Stomach (tissue), 9 donors: ENCODE results near the gene C2orf78. TPM values are rescaled to one million over a fixed set of nuclear protein-coding genes. Genes with fewer than 3 reads are reported as not detected.

ENCODE experiments used
- DNase-seq, 2 donors: peaks; one replicate each; pipeline versions ENCODE4 v3.0.0 to v3.0.0-alpha.2; 2013 to 2019
- H3K27ac ChIP-seq, 5 donors: fragments of 200-600 bp in 4 of 5; sonication (generic) in 4 of 5; one replicate each; pipeline ENCODE4 v1.5.1; 2013 to 2019; ENCODE audit warnings: mild to moderate bottlenecking in 1 of 5, moderate library complexity in 1 of 5
- H3K27me3 ChIP-seq, 3 donors: fragments of 200-600 bp; sonication (generic); one replicate each; pipeline ENCODE4 v1.5.1; 2017 to 2019; ENCODE audit warnings: mixed run types in 1 of 3
- H3K36me3 ChIP-seq, 4 donors: fragments of 200-600 bp; sonication (generic); 1 replicate in 3 of 4; 2 replicates in 1 of 4; pipeline ENCODE4 v1.5.1; 2016 to 2019
- H3K4me1 ChIP-seq, 4 donors: fragments of 200-600 bp; sonication (generic); one replicate each; pipeline ENCODE4 v1.5.1; 2016 to 2019
- H3K4me3 ChIP-seq, 4 donors: fragments of 200-600 bp; sonication (generic) in 3 of 4; one replicate each; pipeline ENCODE4 v1.5.1; 2016 to 2019; ENCODE audit warnings: mild to moderate bottlenecking in 1 of 4
- H3K9me3 ChIP-seq, 4 donors: fragments of 200-600 bp; sonication (generic); one replicate each; pipeline ENCODE4 v1.5.1; 2016 to 2019
- CTCF ChIP-seq, 7 experiments: fragments of 450-650 bp in 4 of 7; fragments of 200-600 bp in 3 of 7; sonication (generic) in 3 of 7; IDR thresholded peaks; one replicate each; pipeline ENCODE4 v1.5.1; 2016 to 2019; ENCODE audit warnings: antibody characterized with exemption in 7 of 7, control low read depth in 2 of 7, mild to moderate bottlenecking in 1 of 7
- EP300 ChIP-seq: sonication (generic); formaldehyde crosslinking; IDR thresholded peaks from one replicate; pipeline ENCODE4 v1.6.1; 2017; ENCODE audit warnings: antibody characterized with exemption
- POLR2A ChIP-seq, 4 donors: fragments of 450-650 bp; IDR thresholded peaks; one replicate each; pipeline ENCODE4 v1.6.1; 2016; ENCODE audit warnings: antibody characterized with exemption in 4 of 4, control low read depth in 2 of 4, mild to moderate bottlenecking in 1 of 4, moderate library complexity in 1 of 4
- POLR2AphosphoS5 ChIP-seq, 3 donors: sonication (generic); formaldehyde crosslinking; IDR thresholded peaks; one replicate each; pipeline ENCODE4 v1.6.1; 2016; ENCODE audit warnings: antibody characterized with exemption in 3 of 3
- WGBS, 5 donors: extraction: QIAGEN DNeasy Blood & Tissue Kit in 3 of 5; methylation state at CpG; one replicate each; pipeline versions ENCODE4 v1.1.5 to v1.1.7; 2013 to 2018; 5-methylcytosine and 5-hydroxymethylcytosine counted together
- intact Hi-C: fragments of 100-400 bp; cut with DNase I; formaldehyde crosslinking; loops from one replicate; pipeline ENCODE4 v1.15.1; 2023; ENCODE audit warnings: low total_unique reads
- polyA plus RNA-seq, 3 donors: library from polyadenylated mRNA; stranded (reverse); fragments of 200-250 nt; gene quantifications; one replicate each; pipeline ENCODE4 v1.2.3, GENCODE V29; 2013
- total RNA-seq, 5 donors: library from RNA; depleted of rRNA; stranded (reverse); fragments of >200 nt; gene quantifications; one replicate each; pipeline versions ENCODE4 v1.1.0 to v1.2.3, GENCODE V29; 2014 to 2016
- donor health status: healthy with polysubstance abuse.
- donor health status: Bipolar disorder and iron deficiency.
- donor health status: healthy.

Gene C2orf78
- total and polyA plus RNA-seq, 8 donors: not detected

GRCh38 chr2:73850009-73850408 is 66.0 kb downstream of the C2orf78 start:
- H3K36me3 ChIP-seq: peaks cover 69 to 100% (median 100%) of the 10 kb centered on the region in 4 donors
- whole genome bisulfite sequencing, 5 donors: 81 to 92% (median 90%) methylated on average over 2 of the region's 2 CpGs

GRCh38 chr2:73851274-73851673 is 67.3 kb downstream of the C2orf78 start:
- peak; percentile 27 to 60 for DNase-seq
- Histone ChIP-seq H3K4me3 (no peak overlapping the region), H3K27ac (peak overlapping the region in 2 of 5 donors; percentile 14 to 60), H3K36me3 (peaks cover 64 to 100% (median 100%) of the 10 kb centered on the region in 4 donors), H3K27me3 (no peaks in the 10 kb centered on the region), H3K9me3 (no peaks in the 10 kb centered on the region), H3K4me1 (peaks cover 0 to 4% (median 0%) of the 10 kb centered on the region in 4 donors)
- WGBS, 5 donors: 49 to 69% (median 54%) methylated on average over 3 of the region's 3 CpGs
- TF ChIP-seq EP300 (no peak), POLR2A (IDR thresholded peaks at IDR 0.05) (no peak), CTCF (IDR thresholded peaks at IDR 0.05) (no peak), POLR2AphosphoS5 (IDR thresholded peaks at IDR 0.05) (no peak)
- intact Hi-C loops: no loop called here

More at GRCh38 chr2:73850009-73850408, 66.0 kb downstream of the C2orf78 start:
- Histone ChIP-seq H3K9me3 (no peaks in the 10 kb centered on the region), H3K4me3 (no peak overlapping the region), H3K27ac (peak overlapping the region in 2 of 5 donors; percentile 12 to 42), H3K27me3 (no peaks in the 10 kb centered on the region), H3K4me1 (peaks cover 0 to 4% (median 0%) of the 10 kb centered on the region in 4 donors)
- TF ChIP-seq POLR2A (IDR thresholded peaks at IDR 0.05): no peak
- no peak for TF ChIP-seq EP300
- TF ChIP-seq CTCF (IDR thresholded peaks at IDR 0.05): no peak
- no peak for TF ChIP-seq POLR2AphosphoS5 (IDR thresholded peaks at IDR 0.05)
- intact Hi-C loops: no loop called here
- no peak for DNase-seq

GRCh38 chr2:73852020-73852419 is 68.0 kb downstream of the C2orf78 start:
- Histone ChIP-seq H3K36me3 (peaks cover 57 to 100% (median 100%) of the 10 kb centered on the region in 4 donors), H3K27me3 (no peaks in the 10 kb centered on the region), H3K4me3 (no peak overlapping the region), H3K9me3 (no peaks in the 10 kb centered on the region), H3K27ac (peak overlapping the region in 1 of 5 donors; percentile 60), H3K4me1 (peaks cover 0 to 4% (median 0%) of the 10 kb centered on the region in 4 donors)
- TF ChIP-seq EP300: no peak
- TF ChIP-seq CTCF (IDR thresholded peaks at IDR 0.05): no peak
- no peak for TF ChIP-seq POLR2AphosphoS5 (IDR thresholded peaks at IDR 0.05)
- TF ChIP-seq POLR2A (IDR thresholded peaks at IDR 0.05): no peak
- no peak for DNase-seq
- intact Hi-C loops: no loop called here

GRCh38 chr2:73855526-73855925 is 71.5 kb downstream of the C2orf78 start:
- Histone ChIP-seq H3K4me3 (no peak overlapping the region), H3K27me3 (no peaks in the 10 kb centered on the region), H3K4me1 (peaks cover 0 to 4% (median 0%) of the 10 kb centered on the region in 4 donors), H3K9me3 (no peaks in the 10 kb centered on the region), H3K36me3 (peaks cover 34 to 97% (median 94%) of the 10 kb centered on the region in 4 donors), H3K27ac (no peak overlapping the region)
- 92 to 96% (median 96%) methylated on average over 2 of the region's 2 CpGs for WGBS, 5 donors
- intact Hi-C loops: no loop called here
- no peak for DNase-seq
- TF ChIP-seq CTCF (IDR thresholded peaks at IDR 0.05) (no peak), POLR2AphosphoS5 (IDR thresholded peaks at IDR 0.05) (no peak), EP300 (no peak), POLR2A (IDR thresholded peaks at IDR 0.05) (no peak)
